Mammary epithelial cell (primary cell): Measurements from ENCODE around the gene AGAP5.
"Not testable (repeated sequence)": the region's sequence is repeated elsewhere in the genome, so short reads cannot be mapped to it uniquely, and the experiment has no call there.

ENCODE experiments used
- CTCF ChIP-seq, 2 donors: IDR thresholded peaks in 1 of 2; conservative IDR thresholded peaks in 1 of 2; 2 replicates each; pipeline ENCODE4 v1.5.1; 2011 to 2012; ENCODE audit warnings: inconsistent platforms in 2 of 2, low read length in 2 of 2, mild to moderate bottlenecking in 2 of 2, control low read depth in 1 of 2, low read depth in 1 of 2; ENCODE audit not compliant: insufficient read depth in 1 of 2; ENCODE audit errors: extremely low read depth in 1 of 2
- EZH2 ChIP-seq: IDR thresholded peaks from 2 replicates; pipeline ENCODE4 v1.6.1; 2012; ENCODE audit warnings: low read length, inconsistent platforms, borderline replicate concordance

- not testable (repeated sequence) for TF ChIP-seq CTCF (conservative IDR thresholded peaks at IDR 0.05 in 1 of 2, IDR thresholded peaks at IDR 0.05 in 1 of 2; ENCODE audit: extremely low read depth in 1 of 2, insufficient read depth in 1 of 2, low read depth in 1 of 2, low read length in 2 of 2); EZH2
Measured at GRCh38 chr10:73668378-73668777, 29.5 kb downstream of the AGAP5 start.
